Mucosa of rectum (tissue), 2 donors: Measurements from ENCODE around the gene PLEKHO2.

ENCODE experiments used
- H3K27ac ChIP-seq, 2 donors: one replicate each; pipeline ENCODE4 v1.7.0; 2013; ENCODE audit warnings: inconsistent platforms in 2 of 2, low read depth in 2 of 2, low read length in 2 of 2
- H3K27me3 ChIP-seq, 2 donors: one replicate each; pipeline ENCODE4 v1.7.0; 2013; ENCODE audit warnings: low read length in 2 of 2; ENCODE audit not compliant: control insufficient read depth in 2 of 2, insufficient read depth in 2 of 2
- H3K36me3 ChIP-seq, 2 donors: one replicate each; pipeline ENCODE4 v1.7.0; 2013; ENCODE audit warnings: low read length in 2 of 2; ENCODE audit not compliant: control insufficient read depth in 2 of 2, insufficient read depth in 2 of 2
- H3K4me1 ChIP-seq, 2 donors: one replicate each; pipeline ENCODE4 v1.7.0; 2013; ENCODE audit warnings: low read length in 2 of 2, mild to moderate bottlenecking in 1 of 2; ENCODE audit not compliant: control insufficient read depth in 2 of 2, insufficient read depth in 2 of 2
- H3K4me3 ChIP-seq, 2 donors: one replicate each; pipeline ENCODE4 v1.7.0; 2013; ENCODE audit warnings: low read length in 2 of 2
- H3K9ac ChIP-seq, 2 donors: one replicate each; pipeline ENCODE4 v1.7.0; 2013; ENCODE audit warnings: low read length in 2 of 2, low read depth in 1 of 2, mild to moderate bottlenecking in 1 of 2
- H3K9me3 ChIP-seq, 2 donors: one replicate each; pipeline ENCODE4 v1.7.0; 2013; ENCODE audit warnings: low read length in 2 of 2; ENCODE audit not compliant: control insufficient read depth in 2 of 2
- donor health status: healthy.
- donor health status: Normal muscosa, but diverticular disease.

The PLEKHO2 gene

DNA sequence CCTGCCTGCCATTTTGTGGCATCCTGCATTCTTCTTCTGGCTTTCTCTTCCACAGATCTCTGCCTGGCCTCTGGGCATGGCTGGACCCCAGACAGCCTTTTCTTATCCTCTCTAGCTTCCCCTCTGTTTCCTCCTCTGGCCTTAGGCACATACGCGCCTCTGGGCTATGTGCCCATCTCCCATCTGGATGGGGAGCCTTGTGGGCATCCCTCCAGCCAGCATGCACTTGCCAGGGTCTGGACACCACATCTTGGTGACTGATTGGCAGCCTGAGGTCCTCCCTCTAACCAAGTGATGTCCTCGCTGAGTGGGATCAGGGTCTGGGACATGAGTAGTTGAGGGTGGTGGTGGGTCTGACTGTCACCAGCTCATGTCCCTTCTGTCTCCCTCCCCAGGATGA, 12.8 kb downstream of the PLEKHO2 start:
- no peak overlapping the region for H3K4me3 ChIP-seq
- peaks cover 2 to 21% of the 10 kb centered on the region in 2 donors for H3K36me3 ChIP-seq
- no peaks in the 10 kb centered on the region for H3K9me3 ChIP-seq
- no peaks in the 10 kb centered on the region for H3K27me3 ChIP-seq
- no peak overlapping the region for H3K27ac ChIP-seq
- peaks cover 29 to 36% of the 10 kb centered on the region in 2 donors for H3K4me1 ChIP-seq
- no peak overlapping the region for H3K9ac ChIP-seq

DNA sequence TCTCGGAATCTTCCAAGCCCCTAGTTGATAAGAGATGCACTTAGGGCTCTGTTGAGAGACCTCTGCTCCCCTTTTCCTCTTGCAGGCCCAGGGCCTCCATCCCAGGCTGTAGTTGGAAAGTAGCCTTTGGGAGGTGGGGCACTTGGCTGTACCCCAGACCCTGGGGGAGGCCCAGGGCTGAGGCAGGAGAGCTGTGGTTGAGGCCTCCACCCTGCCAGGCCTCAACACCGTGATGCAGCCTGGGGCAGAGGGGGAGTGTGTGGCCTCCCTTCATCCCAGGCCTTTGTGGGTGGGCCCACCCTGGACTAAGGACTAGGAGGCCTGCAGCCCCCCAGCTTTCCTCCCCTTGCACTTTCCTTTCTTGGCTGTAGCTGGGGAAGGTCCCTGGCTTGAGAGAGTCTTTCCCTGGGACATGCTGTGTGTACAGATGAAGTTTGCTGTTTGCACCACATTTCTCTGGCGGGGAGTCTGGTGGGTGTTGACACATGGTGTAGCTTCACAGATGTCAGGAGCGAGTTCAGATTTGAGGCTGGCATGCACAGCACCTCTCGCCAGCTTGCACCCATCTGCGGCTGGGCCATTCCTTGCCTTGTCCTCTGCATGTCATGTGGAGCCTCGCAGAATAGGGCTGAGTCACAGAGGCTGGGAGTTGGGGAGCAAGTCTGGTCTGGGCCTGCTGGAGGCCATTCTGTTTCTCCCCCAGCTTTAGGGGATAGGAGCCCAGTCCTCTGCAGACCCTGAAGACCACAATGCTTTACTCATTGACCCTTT, 13.7 kb downstream of the PLEKHO2 start:
- Histone ChIP-seq H3K4me1 (peaks cover 29 to 36% of the 10 kb centered on the region in 2 donors), H3K9ac (no peak overlapping the region), H3K27me3 (no peaks in the 10 kb centered on the region), H3K9me3 (no peaks in the 10 kb centered on the region), H3K36me3 (peaks cover 2 to 27% of the 10 kb centered on the region in 2 donors), H3K4me3 (no peak overlapping the region), H3K27ac (no peak overlapping the region)

DNA sequence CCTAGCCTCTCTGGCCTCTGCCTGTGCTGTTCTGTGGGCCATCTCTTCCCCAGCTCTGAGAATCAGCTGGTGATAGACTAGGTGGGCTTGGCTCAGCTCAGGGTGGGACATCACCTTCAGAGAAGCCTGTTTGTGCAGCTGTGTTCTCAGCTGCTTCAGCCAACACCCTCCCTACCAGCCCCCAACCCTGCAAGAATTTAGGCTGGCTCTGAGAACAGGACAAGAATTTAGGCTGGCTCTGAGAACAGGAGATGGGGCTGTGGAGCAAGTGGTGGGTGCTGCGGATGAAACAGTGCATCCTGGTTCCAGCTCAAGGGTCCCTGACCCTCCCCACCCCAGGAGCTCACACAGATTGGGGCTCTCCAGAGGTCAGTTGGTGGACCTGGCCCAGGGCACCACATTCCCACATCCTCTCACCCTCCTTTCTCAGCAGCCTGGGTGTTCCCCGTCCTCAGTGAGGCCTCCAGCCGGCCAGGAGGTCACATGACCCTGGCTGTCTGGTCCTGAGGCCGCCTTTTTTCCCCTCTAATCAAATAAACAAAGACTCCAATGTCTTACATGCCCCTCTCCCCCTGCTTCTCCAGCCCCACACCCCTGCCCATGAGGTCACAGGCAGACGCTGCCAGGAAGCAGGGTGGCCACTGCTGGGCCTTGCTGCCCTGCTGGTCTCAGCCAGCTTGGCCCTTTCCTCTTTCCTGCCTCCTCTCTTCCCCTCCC, 14.9 kb downstream of the PLEKHO2 start:
- peak overlapping the region in 1 of 2 donors; percentile 31 for H3K9ac ChIP-seq
- H3K4me1 ChIP-seq: peaks cover 26 to 30% of the 10 kb centered on the region in 2 donors
- peaks cover 2 to 27% of the 10 kb centered on the region in 2 donors for H3K36me3 ChIP-seq
- peak overlapping the region; percentile 39 to 58 for H3K27ac ChIP-seq
- H3K27me3 ChIP-seq: no peaks in the 10 kb centered on the region
- no peaks in the 10 kb centered on the region for H3K9me3 ChIP-seq
- peak overlapping the region in 1 of 2 donors; percentile 15 for H3K4me3 ChIP-seq

DNA sequence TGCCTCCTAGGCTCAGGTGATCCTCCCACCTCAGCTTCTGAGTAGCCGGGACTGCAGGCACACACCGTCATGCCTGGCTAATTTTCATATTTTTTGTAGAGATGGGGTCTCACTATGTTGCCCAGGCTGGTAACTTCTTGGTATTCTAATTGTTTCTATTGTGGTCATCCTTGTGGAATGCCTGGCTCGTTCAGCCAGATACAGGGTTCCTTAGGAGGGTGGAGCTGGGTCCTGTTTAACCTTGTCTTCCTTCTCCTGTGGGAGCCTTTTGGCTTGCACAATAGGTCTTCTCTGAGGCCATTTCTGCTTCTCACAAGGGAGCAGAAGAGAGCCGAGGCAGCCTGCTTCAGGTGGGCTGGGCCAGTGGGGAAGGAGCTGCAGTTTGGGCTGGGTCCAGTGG, 15.7 kb downstream of the PLEKHO2 start:
- peak overlapping the region in 1 of 2 donors; percentile 17 for H3K9ac ChIP-seq
- peaks cover 26% of the 10 kb centered on the region in 2 donors for H3K4me1 ChIP-seq
- peak overlapping the region; percentile 39 to 58 for H3K27ac ChIP-seq
- no peaks in the 10 kb centered on the region for H3K27me3 ChIP-seq
- H3K9me3 ChIP-seq: no peaks in the 10 kb centered on the region
- no peak overlapping the region for H3K4me3 ChIP-seq
- H3K36me3 ChIP-seq: peaks cover 2 to 33% of the 10 kb centered on the region in 2 donors

DNA sequence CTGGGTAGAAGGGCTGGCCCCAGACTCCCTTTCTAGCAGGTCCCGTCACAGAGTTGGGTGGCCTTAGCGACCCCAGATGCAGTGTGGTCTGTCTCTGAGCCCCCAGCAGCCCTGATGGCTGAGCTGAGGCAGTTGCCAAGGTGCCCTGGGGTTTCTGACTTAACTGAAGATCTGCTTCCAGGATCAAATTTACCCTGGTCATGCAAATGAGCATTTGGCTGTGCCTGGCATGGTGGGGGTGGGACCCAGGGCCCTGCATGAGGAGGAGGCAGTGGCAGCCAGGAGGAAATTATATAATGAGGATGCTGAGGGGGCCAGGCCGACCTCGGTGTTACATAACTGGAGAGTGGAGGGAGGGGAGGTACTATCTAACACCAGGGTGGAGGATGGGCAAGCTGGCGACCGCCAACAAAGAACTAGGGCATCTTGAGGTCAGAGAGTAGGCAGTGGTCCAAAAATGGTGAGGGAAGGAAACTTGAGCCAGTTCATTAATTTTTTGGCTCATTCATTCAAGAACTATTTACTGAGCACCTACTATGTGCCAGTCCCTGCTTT, 16.4 kb downstream of the PLEKHO2 start:
- peaks cover 2 to 34% of the 10 kb centered on the region in 2 donors for H3K36me3 ChIP-seq
- H3K4me3 ChIP-seq: no peak overlapping the region
- no peaks in the 10 kb centered on the region for H3K27me3 ChIP-seq
- H3K9me3 ChIP-seq: no peaks in the 10 kb centered on the region
- no peak overlapping the region for H3K9ac ChIP-seq
- H3K27ac ChIP-seq: peak overlapping the region; percentile 29 to 58
- peaks cover 26% of the 10 kb centered on the region in 2 donors for H3K4me1 ChIP-seq

DNA sequence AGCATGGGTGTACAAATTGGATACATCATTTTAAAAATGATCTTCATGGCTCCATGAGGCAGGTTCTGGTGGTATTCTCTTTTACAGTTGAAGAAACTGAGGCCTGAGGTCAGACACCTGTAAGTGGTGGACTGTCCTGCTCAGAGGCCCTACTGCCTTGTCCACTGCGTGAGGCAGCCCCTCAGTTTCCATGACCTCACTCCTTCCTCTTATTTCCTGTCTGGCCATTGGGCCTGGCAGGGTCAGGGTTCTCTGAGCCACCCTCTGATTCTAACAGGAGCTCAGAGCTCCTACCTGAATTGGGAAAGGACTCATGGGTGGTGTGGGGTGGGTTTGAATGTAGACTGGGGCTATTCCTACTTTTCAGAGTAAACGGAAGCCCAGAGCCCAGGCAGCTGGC, 17.5 kb downstream of the PLEKHO2 start:
- peaks cover 23 to 24% of the 10 kb centered on the region in 2 donors for H3K4me1 ChIP-seq
- H3K9me3 ChIP-seq: no peaks in the 10 kb centered on the region
- H3K4me3 ChIP-seq: no peak overlapping the region
- H3K27ac ChIP-seq: no peak overlapping the region
- peaks cover 2 to 34% of the 10 kb centered on the region in 2 donors for H3K36me3 ChIP-seq
- H3K9ac ChIP-seq: no peak overlapping the region
- no peaks in the 10 kb centered on the region for H3K27me3 ChIP-seq

DNA sequence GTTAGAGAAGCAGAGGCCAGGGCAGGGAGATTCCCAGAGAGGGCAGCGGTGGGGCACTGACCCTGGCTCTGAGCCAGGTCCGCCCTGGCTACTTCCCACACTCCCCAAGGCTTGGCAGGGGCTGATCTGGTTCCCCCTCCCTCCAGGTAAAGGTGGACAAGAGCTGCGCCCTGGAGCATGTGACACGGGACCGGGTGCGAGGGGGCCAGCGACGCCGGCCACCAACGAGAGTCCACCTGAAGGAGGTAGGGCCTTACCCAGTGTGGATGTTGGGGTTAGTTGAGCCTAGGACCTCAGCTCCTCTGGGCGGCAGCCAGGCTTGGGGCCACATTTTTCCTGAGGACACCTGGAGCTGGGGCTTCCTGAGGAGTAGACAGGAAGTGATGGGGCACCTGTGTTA, 19.6 kb downstream of the PLEKHO2 start:
- Histone ChIP-seq H3K27me3 (no peaks in the 10 kb centered on the region), H3K36me3 (peaks cover 3 to 29% of the 10 kb centered on the region in 2 donors), H3K4me1 (peaks cover 10 to 16% of the 10 kb centered on the region in 2 donors), H3K4me3 (no peak overlapping the region), H3K27ac (no peak overlapping the region), H3K9ac (no peak overlapping the region), H3K9me3 (no peaks in the 10 kb centered on the region)

DNA sequence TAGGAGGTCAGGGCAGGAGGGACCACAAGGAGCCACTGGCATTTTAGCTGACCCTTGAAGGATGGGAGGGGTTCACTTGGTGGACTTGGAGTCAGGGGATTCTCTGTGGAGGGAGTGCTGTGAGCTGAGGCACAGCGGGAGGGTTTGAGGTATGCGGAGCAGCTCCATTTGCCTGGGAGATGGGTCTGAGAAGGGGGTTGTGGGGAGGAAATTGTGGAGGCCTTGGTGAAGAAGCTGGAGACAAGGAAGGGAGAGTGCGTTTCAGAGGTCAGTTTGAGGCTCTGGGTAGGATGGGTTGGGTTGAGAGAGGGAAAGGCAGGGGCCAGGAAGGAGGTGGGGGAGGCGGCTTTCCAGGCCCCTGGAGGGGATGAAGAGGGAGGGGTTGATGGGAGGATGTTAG, 20.2 kb downstream of the PLEKHO2 start:
- Histone ChIP-seq H3K27ac (no peak overlapping the region), H3K4me1 (peaks cover 4 to 9% of the 10 kb centered on the region in 2 donors), H3K4me3 (no peak overlapping the region), H3K9me3 (no peaks in the 10 kb centered on the region), H3K9ac (no peak overlapping the region), H3K27me3 (no peaks in the 10 kb centered on the region), H3K36me3 (peaks cover 3 to 28% of the 10 kb centered on the region in 2 donors)

DNA sequence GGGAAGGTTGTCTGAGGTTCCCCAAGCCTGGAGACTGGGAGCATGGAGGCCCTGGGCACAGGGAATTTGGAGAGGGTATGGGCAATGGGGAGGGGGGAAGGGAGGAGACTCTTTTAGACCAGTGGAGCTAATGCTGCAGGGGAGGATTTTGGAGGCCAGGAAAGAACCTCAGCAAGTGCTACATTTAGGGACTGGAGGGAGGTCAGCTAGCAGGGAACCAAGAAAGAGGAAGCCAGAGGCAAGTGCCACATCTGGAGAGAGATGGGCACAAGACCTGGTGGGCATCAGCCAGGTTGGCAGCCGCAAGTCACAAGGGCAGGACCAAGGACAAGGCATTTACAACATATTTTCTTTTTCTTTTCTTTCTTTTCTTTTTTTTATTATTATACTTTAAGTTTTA, 20.7 kb downstream of the PLEKHO2 start:
- Histone ChIP-seq H3K9ac (no peak overlapping the region), H3K4me3 (no peak overlapping the region), H3K27me3 (no peaks in the 10 kb centered on the region), H3K27ac (no peak overlapping the region), H3K36me3 (peaks cover 3 to 28% of the 10 kb centered on the region in 2 donors), H3K4me1 (peaks cover 0 to 5% of the 10 kb centered on the region in 2 donors), H3K9me3 (no peaks in the 10 kb centered on the region)

DNA sequence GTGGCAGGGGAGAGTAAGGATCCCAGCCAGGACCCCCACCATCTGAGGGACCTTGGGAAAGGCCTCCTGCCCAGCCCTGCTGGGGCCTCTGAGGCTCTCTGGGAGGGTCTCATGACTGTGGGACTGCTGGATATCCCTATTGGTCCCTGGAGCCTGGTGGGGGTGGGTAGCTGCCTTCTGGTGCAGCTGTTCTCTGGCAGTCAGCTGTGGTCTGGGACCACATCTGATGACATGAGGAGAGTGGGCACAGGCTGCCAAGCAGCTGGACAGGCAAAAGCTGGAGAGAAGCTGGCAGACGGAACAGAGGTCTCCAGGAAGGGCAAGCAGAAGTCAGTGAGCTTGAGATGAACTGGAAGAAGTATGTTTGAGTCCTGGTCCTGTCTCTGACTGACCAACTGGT, 22.4 kb downstream of the PLEKHO2 start:
- Histone ChIP-seq H3K27me3 (no peaks in the 10 kb centered on the region), H3K27ac (no peak overlapping the region), H3K9ac (no peak overlapping the region), H3K4me3 (no peak overlapping the region), H3K9me3 (no peaks in the 10 kb centered on the region), H3K36me3 (peaks cover 3 to 28% of the 10 kb centered on the region in 2 donors), H3K4me1 (no peaks in the 10 kb centered on the region)
